Measurements from ENCODE around the gene BCAS3. TPM values are rescaled to one million over a fixed set of nuclear protein-coding genes. Genes with fewer than 3 reads are reported as not detected.

The BCAS3 gene
- polyA plus RNA-seq, 3 donors, result 10.3 to 19.1 (median 14.7) TPM

DNA sequence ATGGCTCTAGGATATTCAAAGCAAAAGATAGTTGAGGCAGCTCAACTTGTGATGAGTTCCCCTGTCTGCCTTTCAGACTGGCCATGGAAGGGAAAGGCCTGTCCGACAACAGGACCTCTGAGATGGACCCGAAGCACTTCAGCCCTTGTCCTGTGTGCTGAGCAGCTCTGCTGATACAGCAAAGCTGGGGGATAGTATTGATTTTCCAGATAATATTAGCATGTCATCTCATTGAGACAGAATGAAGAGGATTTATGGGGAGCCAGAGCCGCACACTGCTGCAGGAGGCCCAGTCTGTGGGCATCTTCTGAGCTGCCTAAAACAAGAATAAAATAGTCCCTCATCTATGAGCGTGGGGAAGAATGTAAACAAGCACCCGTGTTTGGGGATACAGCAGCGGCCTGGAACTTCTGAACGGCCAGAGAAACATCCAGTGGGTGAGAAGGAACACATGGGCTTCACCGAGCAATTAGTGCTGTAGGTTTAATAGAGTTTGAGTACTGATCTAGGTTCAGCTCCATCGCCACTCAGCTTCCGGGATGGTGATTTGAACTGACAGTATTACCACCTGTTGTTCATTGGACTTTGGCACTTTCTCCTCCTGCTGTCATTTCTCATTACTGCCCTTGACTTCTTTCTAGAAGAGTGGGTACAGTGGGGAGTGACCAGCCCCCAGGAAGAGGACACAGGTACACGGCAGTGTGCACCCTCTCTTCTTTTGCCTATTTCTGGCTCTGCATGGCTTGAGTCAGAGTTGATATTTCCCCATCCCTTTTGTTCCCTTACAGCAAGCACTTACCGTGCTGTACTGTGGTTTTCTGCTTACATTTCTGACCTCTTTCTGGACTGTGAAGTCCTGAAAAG is 625.5 kb downstream of the BCAS3 start:
- no peaks in the 10 kb centered on the region for H3K79me2 ChIP-seq (ENCODE audit: insufficient read depth, low read length)
- intact Hi-C loops (cut with micrococcal nuclease), result no loop called here
- WGBS (ENCODE audit: insufficient coverage), result 100% methylated on average over 3 of the region's 12 CpGs
- Mint-ChIP-seq H3K4me3 (no peak overlapping the region), H3K36me3 (no peaks in the 10 kb centered on the region), H3K27me3 (ENCODE audit: low read depth in 3 of 3) (peaks cover 0 to 2% (median 0%) of the 10 kb centered on the region in 3 donors), H3K4me1 (peaks cover 3% of the 10 kb centered on the region), H3K27ac (peak overlapping the region in 1 of 7 donors; percentile 12), H3K9me3 (peaks cover 0 to 2% (median 0%) of the 10 kb centered on the region in 7 donors)
- peaks cover 0 to 6% of the 10 kb centered on the region in 2 donors for H3K4me1 ChIP-seq (ENCODE audit: control insufficient read depth in 1 of 2, insufficient read depth in 2 of 2, low read length in 2 of 2)
- H3K4me3 ChIP-seq (replicated peaks in 1 of 3; ENCODE audit: low read depth in 2 of 3, low read length in 3 of 3), result no peak overlapping the region
- no peaks in the 10 kb centered on the region for H3K9me3 ChIP-seq (replicated peaks in 1 of 2; ENCODE audit: control insufficient read depth in 1 of 2, insufficient read depth in 1 of 2, low read length in 2 of 2)
- no peak for TF ChIP-seq CTCF (IDR thresholded peaks at IDR 0.05)
- H3K36me3 ChIP-seq (replicated peaks in 1 of 2; ENCODE audit: control insufficient read depth in 1 of 2, insufficient read depth in 2 of 2, low read length in 2 of 2), result no peaks in the 10 kb centered on the region
- no peaks in the 10 kb centered on the region for H3K27me3 ChIP-seq (ENCODE audit: control insufficient read depth in 2 of 2, insufficient read depth in 2 of 2, low read length in 2 of 2)
- no peak overlapping the region for H2AFZ ChIP-seq (ENCODE audit: insufficient read depth, low read depth, low read length, poor library complexity, severe bottlenecking)
- no peak overlapping the region for H3K9ac ChIP-seq (ENCODE audit: insufficient read depth, low read length, poor library complexity, severe bottlenecking)
- no peak overlapping the region for H3K27ac ChIP-seq (ENCODE audit: low read depth in 1 of 2, low read length in 2 of 2)
- no peaks in the 10 kb centered on the region for H4K20me1 ChIP-seq (ENCODE audit: insufficient read depth, low read length)
- DNase-seq, result no peak
- no peak overlapping the region for H3K4me2 ChIP-seq (replicated peaks; ENCODE audit: extremely low read depth, low read length, poor library complexity, severe bottlenecking)

GRCh38 chr17:61303817-61304096 is 626.1 kb downstream of the BCAS3 start:
- peaks cover 0 to 2% (median 0%) of the 10 kb centered on the region in 3 donors for H3K27me3 Mint-ChIP-seq (ENCODE audit: low read depth in 3 of 3)
- H3K27ac ChIP-seq (ENCODE audit: low read depth in 1 of 2, low read length in 2 of 2), result no peak overlapping the region
- H3K9me3 Mint-ChIP-seq, result peaks cover 0 to 2% (median 0%) of the 10 kb centered on the region in 7 donors
- H3K36me3 Mint-ChIP-seq, result no peaks in the 10 kb centered on the region
- H3K4me2 ChIP-seq (replicated peaks; ENCODE audit: extremely low read depth, low read length, poor library complexity, severe bottlenecking), result no peak overlapping the region
- intact Hi-C loops (cut with micrococcal nuclease), result no loop called here
- peaks cover 3% of the 10 kb centered on the region for H3K4me1 Mint-ChIP-seq
- DNase-seq, result no peak
- H3K27ac Mint-ChIP-seq, result peak overlapping the region in 1 of 7 donors; percentile 12
- no peak overlapping the region for H3K9ac ChIP-seq (ENCODE audit: insufficient read depth, low read length, poor library complexity, severe bottlenecking)
- H3K79me2 ChIP-seq (ENCODE audit: insufficient read depth, low read length), result no peaks in the 10 kb centered on the region
- H3K36me3 ChIP-seq (replicated peaks in 1 of 2; ENCODE audit: control insufficient read depth in 1 of 2, insufficient read depth in 2 of 2, low read length in 2 of 2), result no peaks in the 10 kb centered on the region
- no peak overlapping the region for H3K4me3 Mint-ChIP-seq
- H2AFZ ChIP-seq (ENCODE audit: insufficient read depth, low read depth, low read length, poor library complexity, severe bottlenecking), result no peak overlapping the region
- TF ChIP-seq CTCF (IDR thresholded peaks at IDR 0.05), result no peak
- peaks cover 0 to 6% of the 10 kb centered on the region in 2 donors for H3K4me1 ChIP-seq (ENCODE audit: control insufficient read depth in 1 of 2, insufficient read depth in 2 of 2, low read length in 2 of 2)
- H3K27me3 ChIP-seq (ENCODE audit: control insufficient read depth in 2 of 2, insufficient read depth in 2 of 2, low read length in 2 of 2), result no peaks in the 10 kb centered on the region
- no peaks in the 10 kb centered on the region for H3K9me3 ChIP-seq (replicated peaks in 1 of 2; ENCODE audit: control insufficient read depth in 1 of 2, insufficient read depth in 1 of 2, low read length in 2 of 2)
- H4K20me1 ChIP-seq (ENCODE audit: insufficient read depth, low read length), result no peaks in the 10 kb centered on the region
- H3K4me3 ChIP-seq (replicated peaks in 1 of 3; ENCODE audit: low read depth in 2 of 3, low read length in 3 of 3), result no peak overlapping the region

Data from CD14-positive monocyte (primary cell).